Stimulated activated naive CD4-positive, alpha-beta T cell treated with Interleukin-2 at 50 U/mL for 16 hours (primary cell): Measurements from ENCODE around the gene ADORA2A.
"Not testable (repeated sequence)": the region's sequence is repeated elsewhere in the genome, so short reads cannot be mapped to it uniquely, and the experiment has no call there.

ENCODE experiments used
- DNase-seq: peaks from one replicate; lab custom pipeline; 2025; lab: John Stamatoyannopoulos, UW

Gene ADORA2A

GRCh38 chr22:24489011-24489410 is 61.6 kb downstream of the ADORA2A start:
- no peak for DNase-seq

- not testable (repeated sequence) for DNase-seq
These were observed 62.0 kb downstream of the ADORA2A start for GRCh38 chr22:24489434-24489833.
